NCI-H1417 (cell line): ENCODE results near the gene DHRS3.
A peak's percentile ranks its signal among the peaks of the same experiment; 100 is the strongest.

Experiments used
- DNase-seq, 3 experiments: peaks; one replicate each; lab custom pipeline; 2025; lab: John Stamatoyannopoulos, UW

The DHRS3 gene

DNA sequence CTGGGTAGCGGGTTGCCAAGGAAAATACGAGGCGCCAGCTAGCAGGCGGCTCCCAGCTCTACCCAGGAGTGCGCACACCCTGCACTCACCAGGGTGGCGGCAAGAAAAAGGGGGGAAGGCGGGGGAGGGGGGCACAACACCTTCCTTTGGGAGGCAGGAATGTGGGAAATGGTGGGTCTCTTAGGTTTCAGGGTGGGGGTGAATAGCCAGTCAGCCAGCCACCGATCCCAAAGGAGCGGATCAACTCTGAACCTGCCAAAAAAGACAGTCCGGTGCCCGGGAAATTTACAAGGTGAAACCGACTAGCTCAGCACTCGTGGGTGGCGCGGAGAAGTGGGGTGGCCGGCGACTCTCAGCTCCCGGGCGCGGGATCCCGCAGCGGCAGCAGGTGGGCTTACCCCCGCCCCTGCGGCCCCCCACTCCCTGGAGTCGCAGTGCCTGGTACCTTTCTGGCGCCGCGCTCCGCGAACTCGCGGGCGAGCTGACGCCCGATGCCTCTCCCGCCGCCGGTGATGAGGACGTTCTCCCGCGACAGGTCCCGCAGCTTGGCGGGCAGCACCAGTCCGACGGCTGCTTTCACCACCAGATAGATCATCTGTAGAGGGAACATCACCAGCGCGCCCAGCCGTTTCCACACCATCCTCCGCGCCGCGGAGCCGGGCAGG, 1.2 kb downstream of the DHRS3 start:
- DNase-seq: peak in 2 of 3 experiments; percentile 18 to 39

DNA sequence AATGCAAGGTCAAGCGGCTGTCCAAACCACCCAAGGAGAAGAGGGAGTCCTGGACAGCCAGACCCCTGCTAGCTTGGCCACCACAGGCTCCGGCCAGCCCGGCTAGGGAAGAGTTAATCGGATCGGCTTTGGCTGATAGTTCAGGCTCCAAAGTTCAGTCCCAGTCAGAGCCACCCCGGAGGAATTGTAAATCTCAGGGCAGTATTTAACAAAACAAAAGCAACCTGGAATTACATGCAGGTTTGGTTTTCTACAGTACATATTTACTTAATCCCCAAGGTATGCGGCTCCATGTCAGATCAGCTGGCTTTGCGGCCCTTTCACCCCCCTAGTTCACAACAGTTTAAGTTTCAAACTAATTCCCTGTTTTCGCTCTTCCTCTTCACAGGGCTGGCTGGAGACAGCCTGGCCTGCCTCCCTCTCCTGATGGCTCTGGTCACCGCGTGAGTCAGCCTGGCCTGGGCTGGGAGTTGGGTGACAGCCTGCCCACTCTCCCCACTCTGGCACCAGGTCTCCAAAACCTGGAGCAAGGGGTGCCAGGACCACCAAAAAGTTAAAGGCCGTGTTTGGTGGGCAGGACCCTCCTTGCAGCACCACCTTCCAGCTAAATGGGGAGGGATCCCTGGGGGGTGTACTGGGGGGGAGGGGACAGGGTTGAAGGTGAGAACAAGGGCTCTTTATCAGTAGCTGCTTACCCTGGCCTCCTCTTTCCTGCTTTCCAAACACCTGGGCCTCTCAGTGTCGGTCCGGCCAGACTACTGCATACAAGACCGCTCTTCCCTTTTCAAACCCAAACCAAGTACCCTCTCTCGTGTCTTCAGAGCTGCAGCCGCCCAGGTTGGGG, 1.9 kb downstream of the DHRS3 start:
- peak in 2 of 3 experiments; percentile 17 to 40 for DNase-seq

DNA sequence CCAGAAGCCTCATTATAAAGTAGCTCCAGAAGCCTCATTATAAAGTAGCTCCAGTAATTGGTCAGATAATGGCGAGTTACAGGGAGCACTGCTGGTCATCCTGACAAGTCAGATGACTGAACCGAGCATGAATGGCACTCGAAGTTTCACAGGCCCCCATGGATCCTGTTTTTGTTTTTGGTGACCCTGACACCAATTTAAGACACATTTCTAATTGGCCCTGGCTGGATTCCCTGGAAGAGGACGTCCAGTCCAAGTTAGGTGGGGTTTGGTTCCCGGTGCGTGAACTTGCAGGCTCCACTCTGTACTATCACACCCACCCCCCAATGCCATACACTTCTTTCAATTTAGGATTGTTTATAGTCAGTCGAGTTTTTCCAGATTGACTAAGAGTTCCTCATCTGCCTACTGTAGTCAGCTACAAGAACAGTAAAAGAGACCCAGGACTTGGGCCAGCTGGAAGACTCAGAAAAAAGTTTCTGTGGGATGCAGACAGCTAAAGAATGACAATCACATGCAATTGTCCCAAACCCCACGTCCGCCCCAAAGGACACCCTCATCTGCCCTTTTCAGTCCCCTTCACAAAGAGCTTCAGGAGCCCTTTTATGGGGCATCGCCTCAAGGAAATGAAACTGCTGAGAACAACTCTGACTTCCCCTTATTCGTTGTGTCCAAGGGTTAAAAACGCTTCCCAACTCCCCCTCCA, 2.7 kb downstream of the DHRS3 start:
- no peak for DNase-seq

DNA sequence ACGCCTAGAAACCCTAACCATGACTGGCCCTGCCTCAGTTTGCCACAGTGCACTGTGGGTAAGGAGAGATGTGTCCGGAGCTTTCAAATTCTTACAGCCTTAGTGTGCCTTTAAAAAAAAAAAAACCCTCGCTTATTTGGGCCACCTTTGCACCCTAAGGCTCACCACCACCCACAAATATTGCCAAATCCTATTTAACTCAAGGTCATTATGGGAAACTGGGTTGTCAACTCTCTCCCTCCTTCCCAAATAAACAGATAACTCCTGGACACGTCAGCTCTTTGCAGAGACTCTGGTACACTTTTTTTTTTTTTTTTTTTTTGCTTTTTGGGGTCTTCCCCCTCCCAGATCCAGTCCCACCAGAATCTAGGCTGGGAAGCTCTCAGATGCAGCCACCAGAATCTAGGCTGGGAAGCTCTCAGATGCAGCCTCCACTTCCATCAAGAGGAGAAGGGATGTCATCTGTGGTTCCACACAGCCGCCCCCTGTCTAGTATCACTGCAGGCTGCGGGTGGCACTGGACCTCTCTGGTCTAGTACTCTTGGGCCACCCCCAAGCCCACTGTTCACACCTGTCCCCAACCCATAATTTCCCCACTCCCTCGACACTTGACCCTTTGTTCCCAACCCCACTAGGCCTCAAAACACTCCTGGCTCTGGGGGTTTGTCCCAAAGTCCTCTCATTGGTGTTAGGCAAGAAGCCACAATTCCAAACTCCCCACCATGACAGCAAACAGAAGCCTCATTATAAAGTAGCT, 3.4 kb downstream of the DHRS3 start:
- no peak for DNase-seq

DNA sequence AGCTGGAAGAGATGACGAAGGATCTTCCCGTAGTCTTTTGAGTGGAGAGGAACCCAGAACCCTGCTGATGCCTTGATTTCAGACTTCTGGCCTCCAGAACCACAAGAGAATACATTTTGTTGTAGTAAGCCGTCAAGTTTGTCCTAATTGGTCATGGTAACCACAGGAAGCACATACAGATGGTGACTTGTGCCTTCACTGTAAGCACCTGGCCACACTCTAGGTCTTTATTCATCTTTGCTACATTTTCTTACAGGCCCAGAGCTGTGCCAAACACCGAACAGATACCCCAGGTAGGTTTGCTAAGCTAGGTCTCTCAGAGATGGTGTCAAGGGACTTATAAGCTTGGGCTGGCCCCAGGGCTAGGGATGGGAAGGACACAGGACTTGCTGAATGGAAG, 4.8 kb downstream of the DHRS3 start:
- no peak for DNase-seq

DNA sequence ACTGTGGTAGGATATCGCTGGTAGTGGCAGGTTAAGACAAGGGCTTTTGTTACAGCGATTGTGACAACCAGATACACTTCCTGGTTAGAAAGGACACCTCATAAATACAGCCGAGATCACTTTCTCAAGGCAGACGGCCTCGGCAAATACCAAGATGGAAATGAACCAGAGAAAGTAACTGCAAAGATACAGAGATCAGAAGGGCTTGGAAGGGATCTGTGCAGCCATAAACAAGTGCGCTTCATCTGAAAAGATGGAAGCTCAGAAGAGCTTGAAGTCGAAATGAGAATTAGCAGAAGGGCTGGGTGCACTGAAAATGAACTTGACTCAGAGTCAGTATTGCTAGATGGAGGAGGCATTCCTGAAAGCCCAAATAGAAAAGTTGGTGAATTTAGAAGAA, 7.1 kb downstream of the DHRS3 start:
- DNase-seq: no peak

DNA sequence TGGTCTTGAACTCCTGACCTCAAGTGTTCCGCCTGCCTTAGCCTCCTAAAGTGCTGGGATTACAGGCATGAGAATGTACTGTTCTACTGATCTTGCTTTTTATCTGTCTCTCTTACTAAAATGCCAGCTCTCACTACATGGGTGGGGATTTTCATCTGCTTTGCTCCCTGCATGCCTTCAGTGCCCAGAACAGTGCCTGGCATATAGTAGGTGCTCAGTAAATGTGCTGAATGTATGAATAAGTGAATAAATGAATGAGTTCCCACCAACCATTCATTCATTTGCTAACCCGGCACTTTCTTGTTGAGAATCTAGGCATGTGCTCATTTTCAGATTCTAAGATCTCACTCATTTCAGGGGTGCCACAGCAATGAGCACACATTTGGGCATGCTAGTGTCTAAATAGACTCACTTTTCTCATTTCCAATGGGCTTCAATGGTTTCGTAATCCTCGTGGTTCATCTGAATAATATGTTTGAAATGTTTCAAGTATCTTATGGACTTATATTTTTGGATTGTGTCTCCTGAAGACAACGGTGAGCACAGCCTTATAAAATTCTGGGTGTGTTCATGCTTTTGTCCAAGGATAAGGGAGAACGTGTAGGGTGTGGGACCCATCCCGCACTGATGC, 7.6 kb downstream of the DHRS3 start:
- DNase-seq: no peak

DNA sequence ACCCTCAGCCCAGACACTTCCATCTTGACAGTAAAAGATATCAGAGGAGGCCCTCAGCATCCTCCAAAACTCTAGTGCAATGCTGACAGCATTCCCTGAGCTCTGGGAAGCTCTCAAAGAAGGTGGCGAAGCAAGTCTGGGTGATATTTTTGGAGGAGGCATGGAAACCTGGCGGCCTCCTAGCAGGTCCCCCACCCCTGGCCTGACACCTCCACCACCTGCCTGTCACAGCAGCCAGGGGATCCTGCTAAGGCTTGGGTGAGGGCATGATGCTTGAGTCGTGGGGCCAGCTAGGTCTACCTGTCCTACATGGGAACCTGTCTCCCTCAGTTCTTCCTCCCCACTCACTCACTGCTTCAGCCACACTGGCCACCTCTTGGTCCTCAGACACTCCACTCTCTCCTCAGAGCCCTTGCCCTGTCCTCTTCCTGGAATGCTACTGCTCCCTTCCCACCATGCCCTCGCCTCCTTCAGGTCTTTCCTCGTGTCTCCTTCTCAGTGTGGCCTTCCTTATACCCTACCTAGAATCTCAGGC, 8.5 kb downstream of the DHRS3 start:
- no peak for DNase-seq

DNA sequence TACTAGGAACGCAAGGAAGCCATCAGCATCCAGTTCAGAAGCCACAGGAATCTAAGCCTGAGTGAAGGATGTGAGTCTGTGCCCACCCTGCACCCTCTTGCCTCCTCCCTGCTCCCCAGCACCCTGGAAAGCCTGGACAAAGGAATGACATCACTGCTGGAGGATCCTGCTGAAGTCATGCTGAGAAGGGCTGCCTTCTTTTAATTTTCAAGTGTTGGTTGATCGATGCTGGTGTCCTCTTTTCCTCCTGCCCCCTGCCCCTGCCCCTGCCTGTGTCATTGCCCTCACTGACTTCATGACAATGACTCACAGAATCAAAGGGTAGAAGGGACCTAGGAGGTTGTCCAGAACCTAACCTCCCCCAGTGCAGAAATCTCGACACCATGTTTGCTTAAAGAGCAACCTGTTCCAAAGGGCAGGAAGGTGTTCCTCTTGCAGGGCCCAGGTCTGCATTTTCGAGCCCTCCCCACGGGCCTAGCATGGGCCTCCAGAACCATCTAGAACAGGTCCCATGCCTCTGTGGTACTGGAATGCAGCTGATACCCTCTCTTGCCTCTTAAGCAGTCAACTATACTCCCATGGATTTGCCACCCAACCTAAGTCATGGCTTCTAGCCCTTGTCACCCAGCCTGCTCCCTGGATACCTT, 9.6 kb downstream of the DHRS3 start:
- no peak for DNase-seq

DNA sequence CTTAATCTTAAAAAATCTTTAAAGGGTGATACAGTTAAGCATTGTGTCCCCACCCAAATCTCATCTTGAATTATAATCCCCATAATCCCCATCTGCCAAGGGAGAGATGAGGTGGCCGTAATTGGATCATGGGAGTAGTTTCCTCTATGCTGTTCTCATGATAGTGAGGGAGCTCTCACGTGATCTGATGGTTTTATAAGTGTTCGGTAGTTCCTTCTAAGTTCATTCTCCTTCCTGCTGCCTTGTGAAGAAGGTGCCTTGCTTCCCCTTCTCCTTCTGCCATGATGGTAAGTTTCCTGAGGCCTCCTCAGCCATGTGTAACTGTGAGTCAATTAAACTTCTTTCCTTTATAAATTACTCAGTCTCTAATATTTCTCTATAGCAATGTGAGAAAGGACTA, 10.7 kb downstream of the DHRS3 start:
- DNase-seq: no peak

DNA sequence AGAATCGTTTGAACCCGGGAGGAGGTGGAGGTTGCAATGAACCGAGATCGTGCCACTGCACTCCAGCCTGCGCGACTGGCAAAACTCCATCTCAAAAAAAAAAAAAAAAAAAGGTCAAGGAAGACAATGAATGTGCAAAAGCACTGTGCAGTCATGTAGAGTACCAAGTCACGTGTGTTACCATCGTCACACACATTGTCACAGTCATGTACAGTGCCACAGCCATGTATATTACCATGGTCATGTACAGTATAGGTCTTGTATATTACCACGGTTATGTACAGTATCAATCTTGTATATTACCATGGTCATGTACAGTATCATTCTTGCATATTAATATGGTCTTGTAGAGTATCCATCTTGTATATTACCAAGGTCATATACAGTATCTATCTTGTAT, 13.0 kb downstream of the DHRS3 start:
- DNase-seq: no peak

DNA sequence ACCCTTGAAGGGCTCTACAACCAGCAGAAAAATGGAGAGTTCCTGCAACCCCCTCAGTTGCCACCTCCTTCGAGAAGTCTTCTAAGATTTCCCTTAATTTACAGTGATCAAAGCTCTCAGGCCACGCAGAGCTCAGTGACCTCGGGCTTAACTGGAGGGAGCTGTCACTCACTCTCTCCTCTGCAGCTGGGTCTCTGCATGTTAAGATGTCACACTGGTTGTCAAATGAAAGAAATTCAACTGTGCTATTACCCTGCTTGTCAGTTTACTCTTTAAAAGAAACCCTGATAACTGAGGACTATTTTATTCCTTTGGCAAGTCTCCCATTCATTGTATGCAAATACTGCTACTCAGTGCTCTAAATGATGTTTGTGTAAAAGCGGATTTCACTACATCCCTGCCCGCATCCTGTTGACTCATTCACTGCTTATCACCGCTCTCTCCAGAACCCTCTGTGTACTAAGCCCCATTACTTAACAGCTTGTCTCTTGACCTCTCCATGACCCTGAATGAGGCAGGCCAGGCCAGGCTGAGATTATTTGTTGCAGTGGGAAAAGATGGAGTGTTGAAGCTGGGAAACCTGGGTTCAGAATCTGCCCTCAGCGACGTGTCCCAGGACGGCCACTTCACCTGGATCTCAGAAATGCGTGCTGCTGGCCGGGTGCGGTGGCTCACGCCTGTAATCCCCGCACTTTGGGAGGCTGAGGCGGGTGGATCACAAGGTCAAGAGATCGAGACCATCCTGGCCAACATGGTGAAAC, 13.7 kb downstream of the DHRS3 start:
- DNase-seq: peak in 1 of 3 experiments; percentile 16

DNA sequence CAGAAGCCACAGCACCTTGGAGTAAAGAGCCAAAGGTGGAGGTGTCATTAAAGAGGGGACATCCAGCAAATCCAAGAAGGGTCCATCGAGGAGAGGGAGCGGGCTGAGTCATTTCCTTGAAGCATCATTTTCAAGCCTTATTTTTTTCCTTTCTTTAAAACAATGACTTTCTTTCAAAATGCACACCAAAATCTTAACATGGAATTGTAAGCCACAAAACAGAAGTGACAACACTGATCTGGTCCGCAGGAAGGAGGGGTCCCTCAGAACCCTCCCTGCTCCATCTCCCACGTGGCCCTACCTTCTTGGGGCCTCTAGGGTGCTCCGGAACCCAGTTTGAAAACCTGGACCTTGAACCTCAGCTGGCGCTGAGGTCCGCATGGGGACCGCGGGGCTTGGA, 14.8 kb downstream of the DHRS3 start:
- DNase-seq: no peak

DNA sequence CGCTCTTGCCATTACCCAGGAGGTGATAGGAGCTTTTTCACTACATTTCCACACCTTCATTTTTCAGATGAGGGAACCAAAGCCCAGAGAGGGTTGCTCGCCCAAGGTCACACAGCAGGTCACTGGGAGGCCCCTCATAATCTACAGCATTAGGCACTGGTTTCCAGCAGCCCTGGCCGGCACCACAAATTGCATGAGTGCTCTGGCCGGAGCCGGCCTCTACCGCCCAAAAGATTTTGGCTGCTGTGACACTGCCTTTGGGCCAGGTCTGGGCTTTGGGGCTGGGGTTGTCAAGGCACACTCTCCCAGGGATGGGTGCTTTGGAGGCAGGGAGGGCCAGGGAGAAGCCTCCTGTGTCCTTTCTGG, 15.4 kb downstream of the DHRS3 start:
- no peak for DNase-seq

DNA sequence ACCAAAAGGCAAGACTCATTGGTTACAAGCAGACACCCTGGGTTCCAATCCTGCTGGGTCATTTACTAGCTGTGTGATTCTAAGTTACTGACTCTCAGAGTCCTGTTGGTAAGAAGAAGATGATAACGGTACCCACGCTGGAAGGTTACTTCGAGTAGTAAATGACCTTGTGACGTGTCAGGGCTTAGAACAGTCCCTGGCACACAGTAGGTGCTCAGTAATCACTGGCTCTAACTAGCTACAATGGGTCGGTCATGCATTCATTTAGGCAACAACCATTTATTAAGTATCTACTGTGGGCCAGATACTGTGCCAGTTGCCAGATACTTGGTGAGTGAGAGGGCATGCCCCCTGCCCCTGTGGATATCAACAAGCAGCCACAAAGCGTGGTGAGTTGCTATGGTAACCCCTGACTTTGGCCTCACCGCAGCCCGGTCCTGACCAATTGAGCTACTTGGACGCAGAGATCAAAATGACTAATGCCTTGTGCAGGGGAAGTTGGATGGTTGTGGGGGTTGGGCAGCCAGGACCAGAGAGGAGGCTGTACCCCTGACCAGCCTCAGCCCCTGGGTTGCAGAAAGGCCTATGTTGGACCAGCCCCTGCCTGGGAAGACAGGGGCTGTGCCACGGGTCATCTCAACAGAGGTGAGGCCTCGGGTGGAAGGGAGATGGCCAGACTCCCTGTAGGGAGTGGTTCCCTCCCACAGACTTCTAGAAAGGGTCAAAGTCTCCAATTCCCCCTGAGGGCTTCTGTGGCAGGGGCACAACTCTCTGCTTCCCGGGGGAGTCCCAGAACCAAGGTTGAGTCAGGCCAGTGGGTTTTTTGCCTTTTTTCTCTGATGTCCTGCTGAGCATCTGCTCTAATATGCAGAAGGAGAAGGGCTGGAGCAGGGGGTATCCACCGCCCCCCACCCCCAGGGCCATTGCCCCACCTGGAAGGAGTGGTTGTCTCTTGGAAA, 16.0 kb downstream of the DHRS3 start:
- no peak for DNase-seq

DNA sequence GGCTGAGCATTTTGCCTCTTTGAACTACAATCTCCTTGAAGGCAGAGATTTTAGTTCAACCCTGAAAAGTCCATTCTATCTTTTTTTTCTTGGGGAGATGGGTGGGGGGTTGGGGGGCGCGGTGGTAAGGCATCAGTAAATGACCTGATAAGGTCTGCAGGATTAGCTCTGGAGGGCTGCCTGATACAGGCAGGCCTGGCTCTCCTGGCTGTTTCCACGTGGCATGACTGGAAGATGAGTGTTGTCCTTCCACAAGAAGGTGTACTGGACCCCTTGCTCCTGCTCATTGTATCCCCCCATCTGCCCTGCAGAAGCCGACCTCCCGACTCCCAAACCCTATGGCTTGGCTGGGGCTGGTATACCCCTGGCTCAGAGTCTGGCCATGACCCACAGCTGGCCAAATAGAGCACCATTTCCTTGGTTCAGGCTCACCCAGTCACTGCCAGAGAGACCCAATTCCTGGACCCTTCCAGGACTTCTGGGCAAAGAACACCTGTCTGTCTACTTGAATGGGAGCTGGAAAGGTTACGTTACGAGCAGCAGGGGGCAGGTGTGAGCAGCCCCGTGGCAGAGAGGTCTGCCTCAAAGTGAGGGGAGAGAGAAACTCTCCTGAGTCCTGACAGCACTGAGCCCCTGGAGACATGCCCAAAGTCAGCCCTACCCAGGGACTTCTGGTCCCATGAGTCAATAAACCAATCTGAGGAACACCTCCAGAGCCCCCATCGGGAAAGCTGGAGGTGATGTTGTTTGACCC, 17.0 kb downstream of the DHRS3 start:
- DNase-seq: no peak

DNA sequence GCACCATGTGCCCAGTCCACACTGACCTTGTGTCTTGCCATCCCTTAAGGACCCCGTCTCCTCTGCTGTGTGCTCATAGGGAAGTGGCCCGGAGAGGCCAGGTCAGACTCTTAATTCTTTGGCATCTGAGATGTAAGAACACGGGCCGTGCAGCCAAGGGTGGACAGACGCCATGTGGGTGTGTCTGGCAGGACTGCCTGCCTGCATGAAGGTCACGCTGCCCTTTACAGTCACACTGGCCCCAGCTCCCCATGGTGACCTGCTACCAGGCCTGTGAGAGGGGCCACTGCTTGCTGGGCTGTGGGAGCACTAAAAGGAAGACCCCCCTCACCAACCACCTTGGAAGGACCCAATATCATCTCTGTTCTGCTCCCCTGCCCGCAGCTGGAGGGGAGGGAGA, 17.7 kb downstream of the DHRS3 start:
- no peak for DNase-seq

DNA sequence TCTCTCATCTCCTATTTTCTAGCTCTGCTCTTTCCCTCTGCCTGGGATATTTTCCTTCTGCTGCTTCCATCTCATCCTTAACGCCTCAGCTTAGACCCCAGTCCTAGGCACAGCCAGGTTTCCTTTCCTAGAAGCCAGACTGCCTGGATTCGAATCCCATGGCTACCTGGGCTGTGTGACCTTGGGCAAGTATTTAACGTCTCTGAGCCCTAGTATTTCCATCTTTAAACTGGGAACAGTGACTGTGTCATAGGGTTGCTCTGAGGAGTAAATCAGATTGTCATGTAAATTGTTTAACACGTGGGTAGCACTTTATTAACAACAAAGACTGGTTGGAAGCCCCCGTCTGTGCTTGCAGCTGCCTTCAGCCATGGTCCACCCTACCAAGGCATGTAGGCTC, 18.4 kb downstream of the DHRS3 start:
- DNase-seq: no peak
